SK-N-SH treated with all-trans-retinoic acid at 6 μM for 48 hours (cell line): Measurements from ENCODE around the gene RPRML.

Experiments used
- ATAC-seq: fragments of 200-7000 bp; cut with Tn5 transposase; 3 replicates; pipeline ENCODE4 v1.9.1; 2020; ENCODE audit warnings: mild to moderate bottlenecking, moderate library complexity
- ARNTL ChIP-seq: fragments of 450-650 bp; formaldehyde crosslinking; IDR thresholded peaks from 2 replicates; pipeline ENCODE4 v1.5.0; 2020; ENCODE audit warnings: low read depth, mild to moderate bottlenecking, moderate library complexity, borderline replicate concordance
- BACH2 ChIP-seq: fragments of 250-450 bp; sonication (Bioruptor Pico); IDR thresholded peaks from 2 replicates; pipeline ENCODE4 v1.9.0; 2021; ENCODE audit warnings: mild to moderate bottlenecking, borderline replicate concordance
- GLIS3 ChIP-seq: fragments of 250-450 bp; sonication (Bioruptor Pico); IDR thresholded peaks from 2 replicates; pipeline ENCODE4 v1.5.0; 2020; ENCODE audit warnings: mild to moderate bottlenecking, moderate library complexity
- RARB ChIP-seq: fragments of 250-450 bp; sonication (Bioruptor Pico); IDR thresholded peaks from 2 replicates; pipeline ENCODE4 v1.8.0; 2021; ENCODE audit warnings: mild to moderate bottlenecking, moderate library complexity
- SNAI2 ChIP-seq: fragments of 250-450 bp; sonication (Bioruptor Pico); IDR thresholded peaks from 2 replicates; pipeline ENCODE4 v1.5.0; 2020; ENCODE audit warnings: mild to moderate bottlenecking, moderate library complexity
- ZC3H10 ChIP-seq: fragments of 250-450 bp; sonication (Bioruptor Pico); IDR thresholded peaks from 2 replicates; pipeline ENCODE4 v1.5.1; 2021; ENCODE audit warnings: mild to moderate bottlenecking, moderate library complexity
- ZFP3 ChIP-seq: fragments of 250-450 bp; sonication (Bioruptor Pico); IDR thresholded peaks from 2 replicates; pipeline ENCODE4 v1.5.0; 2020; ENCODE audit warnings: mild to moderate bottlenecking, moderate library complexity
- ZFP30 ChIP-seq: fragments of 450-650 bp; formaldehyde crosslinking; IDR thresholded peaks from 2 replicates; pipeline ENCODE4 v1.5.0; 2022; ENCODE audit warnings: mild to moderate bottlenecking, moderate library complexity
- ZNF565 ChIP-seq: fragments of 450-650 bp; formaldehyde crosslinking; conservative IDR thresholded peaks from 2 replicates; pipeline ENCODE4 v1.5.0; 2020; ENCODE audit warnings: low read depth, mild to moderate bottlenecking, moderate library complexity
- ZNF70 ChIP-seq: fragments of 450-650 bp; formaldehyde crosslinking; IDR thresholded peaks from 2 replicates; pipeline ENCODE4 v1.5.0; 2020; ENCODE audit warnings: mild to moderate bottlenecking, moderate library complexity
- TF ChIP-seq, protein P1 (sequence below): fragments of 250-450 bp; sonication (Bioruptor Pico); IDR thresholded peaks from 2 replicates; pipeline ENCODE4 v1.8.0; 2020; ENCODE audit warnings: mild to moderate bottlenecking, moderate library complexity, borderline replicate concordance
- TF ChIP-seq, protein P2 (sequence below): fragments of 250-450 bp; sonication (Bioruptor Pico); IDR thresholded peaks from 2 replicates; pipeline ENCODE4 v1.8.0; 2021; ENCODE audit warnings: low read depth, mild to moderate bottlenecking, moderate library complexity, borderline replicate concordance

RPRML gene

DNA sequence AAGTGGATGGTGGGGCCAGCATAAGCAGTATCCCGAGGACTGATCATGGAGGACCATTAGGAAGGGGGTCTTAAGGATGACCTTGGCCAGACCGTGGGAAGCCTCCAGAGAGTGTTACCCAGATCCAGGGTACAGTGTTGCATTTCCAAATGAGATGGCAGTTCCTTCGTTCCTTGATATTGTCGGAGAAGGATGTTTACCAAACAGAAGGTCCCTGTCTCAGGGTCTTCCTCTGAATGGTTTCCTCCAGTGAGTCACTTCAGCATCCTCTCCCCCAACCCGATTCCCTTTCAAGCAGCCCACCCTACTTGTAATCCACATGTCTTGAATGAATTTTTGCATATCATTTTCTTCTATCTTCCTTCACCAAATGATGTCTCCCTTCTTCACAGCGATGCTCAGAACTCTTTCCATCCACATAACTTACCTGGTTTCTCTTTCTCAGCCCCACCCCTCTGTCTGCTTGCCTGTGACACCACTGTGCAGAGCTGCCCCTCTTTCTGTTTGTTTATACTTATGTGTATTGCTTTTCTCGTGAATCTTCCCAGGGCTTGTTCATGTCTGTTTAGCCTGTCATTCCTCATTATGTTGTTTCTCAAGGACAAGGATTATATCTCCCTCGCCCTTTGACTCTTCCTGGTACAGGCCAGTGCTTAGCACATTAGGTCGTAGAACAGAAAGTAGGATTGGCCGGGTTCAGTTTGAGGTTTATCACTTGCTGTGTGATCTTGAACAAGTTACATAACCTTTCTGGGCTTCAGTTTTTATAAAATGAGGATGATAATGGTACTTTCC is 50.4 kb downstream of the RPRML start:
- no peak for ATAC-seq
- TF ChIP-seq, protein P1, sequence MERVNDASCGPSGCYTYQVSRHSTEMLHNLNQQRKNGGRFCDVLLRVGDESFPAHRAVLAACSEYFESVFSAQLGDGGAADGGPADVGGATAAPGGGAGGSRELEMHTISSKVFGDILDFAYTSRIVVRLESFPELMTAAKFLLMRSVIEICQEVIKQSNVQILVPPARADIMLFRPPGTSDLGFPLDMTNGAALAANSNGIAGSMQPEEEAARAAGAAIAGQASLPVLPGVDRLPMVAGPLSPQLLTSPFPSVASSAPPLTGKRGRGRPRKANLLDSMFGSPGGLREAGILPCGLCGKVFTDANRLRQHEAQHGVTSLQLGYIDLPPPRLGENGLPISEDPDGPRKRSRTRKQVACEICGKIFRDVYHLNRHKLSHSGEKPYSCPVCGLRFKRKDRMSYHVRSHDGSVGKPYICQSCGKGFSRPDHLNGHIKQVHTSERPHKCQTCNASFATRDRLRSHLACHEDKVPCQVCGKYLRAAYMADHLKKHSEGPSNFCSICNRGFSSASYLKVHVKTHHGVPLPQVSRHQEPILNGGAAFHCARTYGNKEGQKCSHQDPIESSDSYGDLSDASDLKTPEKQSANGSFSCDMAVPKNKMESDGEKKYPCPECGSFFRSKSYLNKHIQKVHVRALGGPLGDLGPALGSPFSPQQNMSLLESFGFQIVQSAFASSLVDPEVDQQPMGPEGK (CRISPR knock-in tag) = no peak
- TF ChIP-seq BACH2 (CRISPR knock-in tag) = no peak
- TF ChIP-seq ZNF565 = no peak
- no peak for TF ChIP-seq ZC3H10 (CRISPR knock-in tag)
- no peak for TF ChIP-seq ZFP30
- TF ChIP-seq ARNTL (CRISPR knock-in tag) = no peak
- no peak for TF ChIP-seq ZFP3 (CRISPR knock-in tag)
- TF ChIP-seq ZNF70 = no peak
- TF ChIP-seq, protein P2, sequence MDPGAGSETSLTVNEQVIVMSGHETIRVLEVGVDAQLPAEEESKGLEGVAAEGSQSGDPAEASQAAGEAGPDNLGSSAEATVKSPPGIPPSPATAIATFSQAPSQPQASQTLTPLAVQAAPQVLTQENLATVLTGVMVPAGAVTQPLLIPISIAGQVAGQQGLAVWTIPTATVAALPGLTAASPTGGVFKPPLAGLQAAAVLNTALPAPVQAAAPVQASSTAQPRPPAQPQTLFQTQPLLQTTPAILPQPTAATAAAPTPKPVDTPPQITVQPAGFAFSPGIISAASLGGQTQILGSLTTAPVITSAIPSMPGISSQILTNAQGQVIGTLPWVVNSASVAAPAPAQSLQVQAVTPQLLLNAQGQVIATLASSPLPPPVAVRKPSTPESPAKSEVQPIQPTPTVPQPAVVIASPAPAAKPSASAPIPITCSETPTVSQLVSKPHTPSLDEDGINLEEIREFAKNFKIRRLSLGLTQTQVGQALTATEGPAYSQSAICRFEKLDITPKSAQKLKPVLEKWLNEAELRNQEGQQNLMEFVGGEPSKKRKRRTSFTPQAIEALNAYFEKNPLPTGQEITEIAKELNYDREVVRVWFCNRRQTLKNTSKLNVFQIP (CRISPR knock-in tag) = no peak
- no peak for TF ChIP-seq SNAI2 (CRISPR knock-in tag)
- no peak for TF ChIP-seq GLIS3 (CRISPR knock-in tag)
- no peak for TF ChIP-seq RARB (CRISPR knock-in tag)
